ENCODE results near the gene PCID2.
A peak's percentile ranks its signal among the peaks of the same experiment; 100 is the strongest.

The PCID2 gene

DNA sequence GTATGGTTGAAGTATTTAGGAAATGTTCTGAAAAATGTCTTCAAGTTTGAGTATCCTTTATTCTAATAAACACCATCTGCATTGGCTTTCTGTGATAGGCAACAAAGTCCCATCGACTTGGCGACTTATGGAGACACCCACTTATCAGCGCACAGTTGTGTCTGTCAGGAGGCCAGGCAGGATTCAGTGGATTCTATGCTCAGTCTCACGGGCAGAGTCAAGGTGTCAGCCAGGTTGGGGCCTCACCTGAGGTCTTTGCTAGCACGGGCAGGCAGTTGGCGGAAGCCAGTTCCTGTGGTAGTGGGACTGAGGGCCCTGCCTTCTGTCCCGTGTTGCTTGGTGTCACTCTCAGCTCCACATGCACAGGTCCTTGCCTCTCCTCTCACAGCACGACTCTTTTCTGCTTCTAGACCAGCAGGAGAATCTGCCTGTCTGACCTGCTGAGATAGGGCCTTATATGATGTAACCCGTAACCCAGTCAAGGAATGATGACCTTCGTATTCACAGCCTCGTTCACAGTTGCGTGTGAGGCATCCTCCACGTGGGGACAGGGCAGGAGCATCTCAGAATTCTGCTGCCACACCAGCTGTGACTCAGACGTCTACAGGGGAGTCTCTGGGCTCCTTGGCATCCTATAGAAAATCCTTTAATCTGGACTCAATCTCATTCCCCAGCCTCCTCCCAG lies 10.9 kb upstream of the PCID2 start:
- DNase-seq (ENCODE audit: low read depth): peak; percentile 54

DNA sequence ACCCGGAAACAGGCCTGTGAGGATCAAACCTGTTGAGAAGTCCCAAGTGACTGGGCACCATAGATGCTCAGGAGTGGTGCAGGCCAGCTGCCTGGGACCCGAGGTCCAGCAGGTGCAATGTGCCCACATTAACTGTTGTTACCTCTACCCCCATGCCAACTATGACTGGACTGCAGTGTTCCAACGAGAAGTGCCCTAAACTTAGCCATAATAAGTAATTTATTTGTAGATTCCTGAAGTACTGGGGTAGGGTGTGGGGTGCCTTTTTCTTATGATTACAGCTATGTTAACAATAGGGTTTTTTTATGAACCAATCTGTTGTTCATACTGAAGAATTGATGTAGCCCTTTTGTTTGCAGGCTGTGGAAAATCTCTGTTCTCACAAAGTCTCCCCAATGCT lies 10.1 kb upstream of the PCID2 start:
- DNase-seq (ENCODE audit: low read depth): no peak

DNA sequence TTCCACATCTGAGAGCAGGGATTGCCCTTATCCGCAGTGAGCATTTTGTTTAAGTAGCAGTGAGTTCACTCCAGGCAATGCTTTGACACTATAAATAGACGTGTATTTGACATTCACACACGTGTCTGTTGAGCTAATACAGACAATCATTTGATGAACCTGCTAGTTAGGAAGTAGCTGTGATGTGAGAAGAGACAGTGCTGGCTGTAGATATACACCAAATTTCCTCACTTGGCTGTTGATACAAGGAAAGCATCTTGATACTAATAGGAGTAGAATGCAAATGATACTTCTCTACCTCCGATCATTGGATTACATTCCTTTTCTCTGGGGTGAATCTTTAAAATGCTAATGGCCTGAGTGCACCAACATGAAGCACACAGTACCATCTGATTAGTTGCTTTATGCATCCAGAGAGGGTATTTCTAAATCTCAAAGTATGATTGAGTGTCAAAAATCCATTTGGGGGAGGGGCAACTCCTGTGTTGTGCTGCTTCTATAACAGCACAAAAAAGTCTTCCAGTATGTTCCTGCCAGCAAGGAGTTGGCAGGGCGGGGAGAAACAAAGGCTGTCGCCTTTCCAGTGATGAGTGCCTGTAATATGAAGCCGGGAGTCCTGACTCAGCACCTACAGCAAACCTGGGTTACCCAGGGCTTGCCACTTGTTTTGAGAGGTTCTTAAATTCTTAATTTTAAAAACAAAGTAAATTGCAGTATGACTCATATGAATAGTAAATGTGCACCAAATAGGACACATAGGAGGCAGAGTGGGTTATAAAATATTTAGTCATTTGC lies 8.0 kb upstream of the PCID2 start:
- peak; percentile 73 for DNase-seq (ENCODE audit: low read depth)

DNA sequence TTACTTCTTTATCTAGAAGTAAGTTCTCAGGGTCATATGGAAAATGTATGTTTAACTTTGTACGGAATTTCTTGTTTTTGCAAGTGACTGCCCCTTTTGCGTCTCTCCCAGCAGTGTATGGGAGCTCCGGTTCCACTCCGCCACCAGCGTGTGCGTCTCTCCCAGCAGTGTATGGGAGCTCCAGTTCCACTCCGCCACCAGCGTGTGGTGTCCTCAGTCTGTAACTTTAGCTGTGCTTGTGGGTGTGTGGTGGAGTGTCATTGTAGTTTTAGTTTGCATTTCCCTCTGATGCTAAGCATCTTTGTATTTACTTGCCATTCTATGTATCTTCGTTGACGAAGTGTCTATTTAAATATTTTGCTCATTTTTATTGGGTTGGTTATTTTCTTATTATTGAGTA lies 3.3 kb upstream of the PCID2 start:
- DNase-seq (ENCODE audit: low read depth): no peak

DNA sequence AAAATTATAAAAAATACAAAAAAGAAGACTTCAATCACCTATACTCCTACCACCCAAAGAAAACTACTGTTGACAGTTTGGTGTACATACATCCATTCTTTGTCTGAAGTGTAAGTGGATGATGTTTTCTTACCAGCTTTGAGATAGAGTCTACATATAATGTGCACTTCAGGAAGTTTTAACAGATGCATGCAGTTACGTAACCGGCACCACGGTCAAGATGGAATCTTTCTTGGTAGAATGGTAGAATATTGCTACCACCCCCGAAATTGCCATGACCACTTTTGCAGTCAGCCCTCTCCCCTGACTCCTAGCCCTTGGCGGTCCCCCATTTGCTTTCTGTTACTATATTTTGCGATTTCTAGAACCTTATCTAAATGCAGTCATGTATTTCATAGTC lies 2.4 kb upstream of the PCID2 start:
- no peak for DNase-seq (ENCODE audit: low read depth)

DNA sequence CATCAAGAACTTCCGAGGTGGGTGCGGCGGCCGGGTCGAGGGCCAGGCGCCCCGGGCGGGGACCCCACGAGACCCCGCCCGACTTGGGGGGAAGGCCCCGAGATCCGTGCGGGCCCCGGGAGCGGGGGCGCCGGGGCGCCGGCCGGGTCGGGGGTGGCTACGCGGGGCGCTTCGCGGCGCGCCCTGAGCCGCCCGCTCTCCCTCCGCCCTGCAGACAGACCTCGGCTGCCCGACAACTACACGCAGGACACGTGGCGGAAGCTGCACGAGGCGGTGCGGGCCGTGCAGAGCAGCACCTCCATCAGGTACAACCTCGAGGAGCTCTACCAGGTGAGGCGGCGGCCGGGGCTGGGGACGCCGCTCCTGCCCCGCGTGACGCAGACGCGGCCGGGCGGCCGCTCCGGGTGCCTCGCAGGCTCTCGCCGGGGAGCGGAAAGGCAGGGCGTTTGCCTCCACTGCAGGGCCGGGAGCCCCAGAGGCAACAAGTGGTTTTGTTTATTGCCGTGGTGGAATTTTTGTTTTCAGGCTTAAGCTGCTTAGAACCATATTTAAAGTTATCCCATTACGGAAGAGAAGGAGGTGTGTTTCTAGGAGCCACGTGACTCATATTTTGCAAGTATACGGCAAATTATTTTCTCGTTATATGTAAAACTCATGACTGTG lies 1.4 kb upstream of the PCID2 start:
- DNase-seq (ENCODE audit: low read depth): peak; percentile 69

DNA sequence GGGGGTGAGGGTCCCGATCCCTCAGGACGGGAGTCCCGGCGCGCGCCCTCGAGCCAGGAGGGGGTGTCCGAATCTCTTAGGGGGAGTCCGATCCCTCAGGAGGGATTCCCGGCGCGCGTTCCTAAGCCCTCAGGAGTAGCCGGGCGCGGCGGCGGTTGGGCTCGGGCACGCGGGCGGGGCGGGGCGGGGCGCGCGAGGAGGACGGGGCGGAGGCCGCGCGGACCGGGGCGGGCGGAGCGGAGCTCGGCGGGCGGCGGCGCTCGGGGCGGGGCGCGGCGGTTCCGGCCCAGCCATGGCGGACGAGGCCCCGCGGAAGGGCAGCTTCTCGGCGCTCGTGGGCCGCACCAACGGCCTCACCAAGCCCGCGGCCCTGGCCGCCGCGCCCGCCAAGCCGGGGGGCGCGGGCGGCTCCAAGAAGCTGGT lies 878 bp upstream of the PCID2 start, which contains the start of gene CUL4A:
CUL4A (plus strand) TSS at position 278 of the 423 bp plus-strand sequence; CDS start at position 293, 15 bp downstream.
- peak; percentile 82 for DNase-seq (ENCODE audit: low read depth)

DNA sequence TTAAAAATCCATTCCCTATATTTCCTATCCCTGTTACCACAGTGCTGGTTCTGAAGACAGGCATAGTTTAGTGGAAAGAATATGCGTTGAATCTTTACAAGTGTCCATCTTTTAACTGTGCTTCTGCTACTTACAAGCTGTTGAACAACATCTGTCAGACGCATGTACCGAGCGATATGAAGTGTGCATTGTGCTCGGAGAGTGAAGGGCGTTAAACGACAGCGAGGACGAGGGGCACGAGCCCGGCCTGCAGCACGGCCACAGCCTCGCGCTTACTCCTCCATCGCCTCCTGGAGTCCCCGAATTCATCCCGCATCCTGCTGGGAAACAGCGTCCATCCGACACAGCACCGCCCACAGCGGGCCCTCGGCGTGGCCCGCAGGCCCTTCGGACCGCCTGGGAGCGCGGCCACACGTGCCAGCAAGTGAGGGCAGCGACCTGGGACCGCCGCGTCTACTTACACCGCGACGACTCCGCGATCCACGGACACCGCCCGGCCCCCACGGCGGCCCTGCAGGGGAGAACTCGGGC lies 514 bp downstream of the PCID2 start:
- peak; percentile 71 for DNase-seq (ENCODE audit: low read depth)

DNA sequence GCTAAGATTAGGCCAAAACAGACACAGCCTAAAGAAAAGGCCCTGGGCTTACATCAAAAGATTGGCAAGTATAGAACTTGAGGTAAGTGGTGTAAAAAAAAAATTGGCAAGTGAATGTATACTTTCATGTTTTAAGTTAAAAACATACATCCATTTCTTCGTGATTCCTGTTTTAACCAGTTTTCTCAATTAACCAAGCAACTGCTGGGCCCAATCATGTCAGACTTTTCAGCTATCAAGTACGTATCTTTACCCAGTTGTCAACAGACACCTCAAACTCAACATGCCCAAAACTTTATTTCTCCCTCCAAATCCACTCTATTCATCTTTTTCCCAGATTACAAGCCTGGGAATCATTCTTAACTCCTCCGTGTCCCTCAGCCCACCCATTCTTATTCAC lies 1.0 kb downstream of the PCID2 start:
- DNase-seq (ENCODE audit: low read depth): no peak

DNA sequence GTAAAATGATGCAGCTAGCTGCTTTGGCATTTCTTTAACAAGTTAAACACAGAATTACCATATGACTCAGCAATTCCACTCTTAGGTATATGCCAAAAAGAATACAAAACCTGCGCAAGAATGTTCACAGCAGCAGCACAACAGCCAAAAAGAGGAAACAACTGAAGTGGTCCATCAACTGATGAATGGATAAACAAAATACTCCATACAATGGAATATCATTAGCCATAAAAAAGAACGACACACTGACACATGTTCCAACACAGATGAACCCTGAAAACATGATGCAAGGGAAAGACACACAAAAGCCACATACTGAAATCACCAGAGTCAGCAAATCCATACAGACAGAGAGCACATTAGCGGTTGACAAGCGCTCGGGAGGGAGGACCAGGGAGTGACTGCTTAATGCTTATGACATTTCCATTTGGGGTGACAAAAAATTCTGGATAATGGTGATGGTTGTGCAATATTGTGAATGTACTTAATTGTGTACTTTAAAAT lies 3.0 kb downstream of the PCID2 start:
- peak; percentile 38 for DNase-seq (ENCODE audit: low read depth)

DNA sequence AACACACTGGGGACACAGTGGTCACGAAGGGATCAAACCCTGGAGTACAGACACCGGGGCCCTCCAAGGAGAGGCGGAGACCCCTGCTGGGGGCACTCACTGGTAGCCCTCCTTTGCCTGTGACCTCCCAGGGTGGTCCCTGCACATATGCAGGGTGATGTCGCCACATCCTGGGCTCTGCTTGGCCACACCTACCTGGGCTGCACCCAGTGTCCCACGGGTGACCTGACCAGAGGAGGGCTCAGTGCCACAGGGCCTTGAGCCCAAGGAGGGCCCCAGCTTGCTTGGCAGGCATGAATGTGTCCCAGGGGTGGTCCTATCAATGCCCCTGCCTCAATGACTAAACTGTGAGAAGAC lies 4.1 kb downstream of the PCID2 start:
- no peak for DNase-seq (ENCODE audit: low read depth)

DNA sequence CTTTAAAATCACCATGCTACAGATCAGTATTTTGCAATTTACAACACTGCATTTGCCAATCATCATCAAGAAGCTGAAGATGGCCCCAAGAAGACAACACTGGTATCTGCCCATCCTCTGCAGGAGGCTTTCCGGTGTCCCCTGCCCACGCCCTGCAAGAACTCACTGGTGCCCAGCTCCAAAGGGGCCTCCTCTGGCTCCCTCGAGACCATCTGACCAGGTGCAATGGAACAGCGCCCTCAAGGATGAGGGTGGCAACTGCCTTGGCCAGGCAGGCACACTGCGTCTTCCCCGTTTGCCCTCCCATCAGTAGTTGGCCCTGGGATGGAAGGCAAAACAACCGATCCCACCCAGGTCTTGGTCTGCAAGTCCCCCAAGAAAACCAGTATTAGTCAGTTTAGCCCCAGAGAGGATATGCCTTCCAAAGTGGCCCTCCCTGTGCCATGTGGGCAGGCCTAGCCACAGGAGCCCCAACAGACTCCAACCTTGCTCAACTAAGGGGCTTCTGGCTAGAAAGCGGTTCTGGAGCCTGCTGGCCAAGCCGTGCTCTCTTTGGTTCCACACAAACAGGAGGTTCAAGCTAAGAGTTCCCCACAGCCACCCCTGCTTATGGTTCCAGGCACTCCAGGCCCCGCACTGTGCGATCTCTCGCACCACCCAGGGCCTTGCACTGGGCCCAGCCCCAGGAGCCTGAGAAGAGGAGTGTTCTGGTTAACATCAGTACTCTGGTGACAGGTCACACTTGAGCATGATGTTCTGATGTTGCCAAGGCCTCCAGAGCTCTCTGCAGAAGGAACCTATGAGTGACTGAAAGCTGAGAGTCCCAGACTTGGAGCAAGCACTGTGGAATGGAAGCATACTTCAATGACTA lies 4.7 kb downstream of the PCID2 start:
- DNase-seq (ENCODE audit: low read depth): no peak

DNA sequence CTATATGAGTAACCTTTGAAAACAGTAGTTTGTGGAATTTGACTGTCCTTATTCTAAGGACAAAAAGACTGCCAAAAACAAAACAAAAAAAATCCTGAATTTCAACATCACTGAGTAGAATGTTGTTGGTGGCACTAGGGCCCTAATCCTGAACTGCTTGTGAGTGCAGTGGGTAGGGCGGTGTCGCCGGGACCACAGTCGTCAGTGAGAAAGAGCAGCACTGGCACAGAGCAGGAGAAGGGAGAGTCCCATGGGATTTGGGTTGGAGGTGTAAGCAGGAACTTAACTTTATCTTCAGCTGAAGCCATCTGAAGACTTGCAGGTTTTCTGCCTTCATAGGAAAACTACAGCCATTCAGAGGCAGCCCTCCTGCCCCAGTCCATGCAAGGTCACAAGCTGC lies 5.6 kb downstream of the PCID2 start:
- no peak for DNase-seq (ENCODE audit: low read depth)

DNA sequence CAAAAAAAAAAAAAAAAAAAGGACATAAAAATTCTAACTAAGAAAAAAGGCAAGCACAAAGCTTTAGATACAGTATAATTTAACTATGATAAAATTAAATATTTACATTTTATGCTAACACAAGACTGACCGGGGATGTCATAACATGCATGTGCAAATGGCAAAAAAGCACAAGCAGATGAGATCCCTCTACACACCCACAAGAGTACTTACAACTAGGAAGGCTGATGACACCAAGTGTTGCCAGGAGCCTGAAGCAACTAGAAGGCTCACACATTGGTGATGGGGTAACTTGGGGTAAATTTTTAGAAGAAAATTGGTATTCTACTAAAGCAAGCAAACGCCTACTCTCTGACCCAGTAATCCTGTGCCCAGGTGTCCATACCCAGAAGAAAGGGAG lies 6.7 kb downstream of the PCID2 start:
- DNase-seq (ENCODE audit: low read depth): no peak

DNA sequence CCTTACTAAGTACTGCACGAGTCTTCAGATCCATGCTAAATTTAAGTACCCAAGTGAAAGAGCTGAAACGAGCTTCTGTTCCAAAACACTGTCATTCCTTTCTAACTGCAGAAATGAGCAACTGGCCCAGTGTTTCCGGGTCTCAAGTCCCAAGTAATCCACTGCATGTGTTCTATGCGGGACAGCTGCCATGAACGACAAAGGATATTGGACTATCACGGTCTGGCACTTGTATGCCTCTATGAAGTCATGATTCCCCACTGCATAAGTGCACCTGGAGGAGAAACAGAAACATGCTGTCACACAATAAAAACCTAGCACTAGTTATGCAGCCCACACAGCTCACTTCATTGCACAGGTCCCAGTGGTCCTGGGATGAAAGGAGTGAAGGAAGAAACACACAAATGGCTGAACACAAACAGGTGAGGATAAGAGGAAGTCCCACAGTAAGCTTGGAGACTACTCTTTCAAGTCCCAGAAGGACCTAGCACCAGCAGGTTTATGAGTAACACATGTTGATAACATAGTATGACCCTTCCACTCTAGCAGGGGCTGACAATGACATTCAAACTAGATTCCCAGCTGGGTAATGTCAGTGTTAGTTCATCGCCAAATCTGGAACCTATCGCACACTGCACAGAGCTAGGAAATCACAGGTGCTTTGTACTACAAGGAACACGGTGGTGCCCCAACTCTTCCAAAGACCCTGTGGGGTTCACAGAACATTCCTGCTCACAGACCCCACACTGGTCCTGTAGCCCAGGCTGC lies 11.3 kb downstream of the PCID2 start:
- DNase-seq (ENCODE audit: low read depth): no peak

DNA sequence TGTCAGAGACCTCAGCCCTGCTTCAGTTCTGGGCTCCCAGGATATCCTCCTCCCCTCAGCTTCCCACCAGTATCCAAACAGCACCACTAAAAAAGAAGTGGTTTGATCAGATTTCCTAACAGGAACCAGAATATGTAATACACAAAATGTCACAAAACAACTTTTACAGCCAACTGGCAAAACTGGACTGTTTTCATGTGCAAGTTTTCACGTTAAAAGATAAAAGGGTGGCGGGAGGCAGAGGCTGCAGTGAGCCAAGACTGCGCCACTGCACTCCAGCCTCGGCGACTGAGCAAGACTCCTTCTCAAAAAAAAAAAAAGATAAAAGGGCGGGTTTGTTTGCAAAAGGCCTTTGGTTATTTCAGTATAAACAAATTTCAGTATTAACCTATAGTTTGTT lies 13.1 kb downstream of the PCID2 start:
- no peak for DNase-seq (ENCODE audit: low read depth)

DNA sequence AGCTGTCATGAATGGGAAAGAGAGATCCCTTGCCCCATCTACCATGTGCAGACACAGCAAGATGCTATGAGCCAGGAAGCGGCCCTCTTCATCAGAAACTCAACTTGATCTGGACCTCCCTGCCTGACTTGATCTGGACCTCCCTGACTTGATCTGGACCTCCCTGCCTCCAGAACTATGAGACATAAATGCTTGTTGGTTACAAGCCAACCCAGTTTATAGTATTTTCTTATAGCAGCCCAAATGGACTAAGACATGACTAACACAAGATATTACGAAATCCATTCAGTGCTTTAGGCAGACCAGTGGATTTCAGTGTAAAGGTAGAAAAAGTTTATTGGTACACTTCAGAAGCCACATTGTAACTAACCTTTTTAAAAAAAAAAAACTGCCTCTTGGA lies 15.6 kb downstream of the PCID2 start:
- peak; percentile 80 for DNase-seq (ENCODE audit: low read depth)

DNA sequence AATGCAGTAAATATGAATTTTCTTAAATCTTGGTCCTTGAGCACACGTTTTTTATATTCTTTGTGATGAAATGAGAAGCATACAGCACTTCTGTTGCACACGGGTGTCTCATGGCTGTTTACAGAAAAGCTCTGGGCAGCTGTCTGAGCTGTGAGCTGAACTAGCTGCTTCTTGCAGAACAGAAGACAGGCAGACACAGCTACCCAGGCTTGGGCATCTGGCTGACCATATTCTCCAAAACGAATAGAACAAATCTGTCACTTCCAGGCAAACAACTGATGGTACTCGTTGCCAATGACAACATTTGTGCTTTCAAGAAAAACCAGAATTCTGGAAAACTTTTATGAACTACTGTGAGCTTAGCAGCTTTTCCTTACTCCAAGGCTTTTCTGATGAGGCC lies 16.2 kb downstream of the PCID2 start:
- DNase-seq (ENCODE audit: low read depth): no peak

DNA sequence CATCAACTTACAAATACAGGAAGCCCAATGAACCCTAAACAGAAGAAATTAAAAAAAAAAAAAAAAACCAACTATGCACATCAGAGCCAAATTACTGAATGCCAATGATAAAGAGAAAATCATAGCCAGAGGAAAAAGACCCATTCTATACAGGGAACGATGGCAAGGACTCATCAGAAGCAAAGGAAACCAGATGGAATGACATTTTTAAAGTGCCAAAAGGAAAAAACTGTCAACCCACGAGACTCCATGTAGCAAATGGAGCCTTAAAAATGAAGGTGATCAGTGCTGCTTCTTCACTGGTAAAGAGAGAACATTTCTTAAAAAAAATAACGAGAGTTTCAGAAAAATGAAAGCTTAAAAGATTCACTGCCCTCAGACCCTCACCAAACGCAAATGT lies 18.3 kb downstream of the PCID2 start:
- no peak for DNase-seq (ENCODE audit: low read depth)

DNA sequence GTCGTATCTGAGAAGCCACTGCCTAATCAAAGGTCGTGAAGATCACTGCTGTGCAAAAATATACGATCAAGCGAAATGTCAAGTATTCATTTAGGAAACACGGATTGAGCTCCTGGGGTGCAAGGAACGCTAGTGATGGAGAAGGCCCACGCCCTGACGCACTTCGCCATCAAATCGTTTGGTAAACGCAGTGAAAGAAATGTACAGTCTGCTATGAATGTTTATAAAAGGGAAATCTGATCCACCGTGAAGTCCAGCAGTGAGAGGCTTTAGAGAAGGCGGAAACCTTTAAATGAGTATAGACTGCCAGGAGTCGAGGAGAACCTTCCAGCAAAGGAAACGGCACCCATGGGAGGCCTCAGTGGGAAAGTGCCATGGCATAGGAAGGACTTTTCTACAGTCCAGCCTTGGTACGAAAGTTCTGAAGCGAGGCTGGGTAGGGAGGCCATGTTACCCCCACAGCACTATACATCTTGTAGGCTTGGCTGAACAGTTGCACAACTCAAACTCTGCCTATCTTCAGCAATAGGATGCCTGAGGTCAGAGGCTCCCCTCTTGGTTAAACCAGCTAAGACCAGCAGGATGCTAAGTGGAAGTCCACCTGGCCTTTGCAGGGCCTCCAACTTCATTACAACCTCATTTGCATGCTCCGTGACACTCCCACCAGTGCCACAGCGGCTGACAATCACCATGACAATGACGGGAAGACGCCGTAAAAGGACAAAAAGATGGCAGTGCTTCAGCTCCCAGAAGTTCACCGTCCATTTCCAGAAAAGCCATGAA lies 20.4 kb downstream of the PCID2 start:
- DNase-seq (ENCODE audit: low read depth): no peak
